DOHH2 (cell line): ENCODE measurements around the gene GOLGA6L2.
"Not testable (repeated sequence)": the region's sequence is repeated elsewhere in the genome, so short reads cannot be mapped to it uniquely, and the experiment has no call there.

Experiments used
- H3F3A ChIP-seq: fragments of 200-600 bp; sonication (generic), shearing (Covaris generic); 2 replicates; pipeline ENCODE4 v1.6.0; 2016; ENCODE audit warnings: antibody characterized with exemption, mild to moderate bottlenecking; ENCODE audit not compliant: control insufficient read depth, insufficient read depth
- H3K27ac ChIP-seq: fragments of 200-600 bp; sonication (generic); 2 replicates; pipeline ENCODE4 v1.5.1; 2014; ENCODE audit warnings: low read depth, mild to moderate bottlenecking, low read length, moderate library complexity
- H3K27me3 ChIP-seq: fragments of 200-600 bp; sonication (generic); 2 replicates; pipeline ENCODE4 v1.6.1; 2014; ENCODE audit warnings: mild to moderate bottlenecking, low read length, mixed read lengths; ENCODE audit not compliant: control insufficient read depth
- H3K36me3 ChIP-seq: fragments of 200-600 bp; sonication (generic); 2 replicates; pipeline ENCODE4 v1.6.1; 2014; ENCODE audit warnings: mild to moderate bottlenecking, low read length, moderate library complexity, mixed read lengths; ENCODE audit not compliant: control insufficient read depth
- H3K4me1 ChIP-seq: fragments of 200-600 bp; sonication (generic); 2 replicates; pipeline ENCODE4 v1.6.1; 2014; ENCODE audit warnings: mild to moderate bottlenecking, low read length, mixed read lengths; ENCODE audit not compliant: control insufficient read depth
- H3K4me2 ChIP-seq: fragments of 200-600 bp; sonication (generic); 2 replicates; pipeline ENCODE4 v1.6.0; 2014; ENCODE audit warnings: mild to moderate bottlenecking, low read length, moderate library complexity
- H3K4me3 ChIP-seq: fragments of 200-600 bp; sonication (generic); 2 replicates; pipeline ENCODE4 v1.5.1; 2014; ENCODE audit warnings: mild to moderate bottlenecking, low read length, mixed read lengths
- H3K79me2 ChIP-seq: fragments of 200-600 bp; sonication (generic); 2 replicates; pipeline ENCODE4 v1.6.1; 2014; ENCODE audit warnings: mild to moderate bottlenecking, low read length, mixed read lengths; ENCODE audit not compliant: control insufficient read depth
- H3K9me2 ChIP-seq: fragments of 200-600 bp; sonication (generic); replicated peaks from 2 replicates; pipeline ENCODE4 v1.6.1; 2014; ENCODE audit warnings: mild to moderate bottlenecking, low read length, mixed read lengths; ENCODE audit not compliant: control insufficient read depth
- H3K9me3 ChIP-seq: fragments of 200-600 bp; sonication (generic); 2 replicates; pipeline ENCODE4 v1.6.1; 2014; ENCODE audit warnings: antibody characterized with exemption, low read length, mixed read lengths; ENCODE audit not compliant: control insufficient read depth, insufficient read depth
- H4K20me1 ChIP-seq: fragments of 200-600 bp; sonication (generic); 2 replicates; pipeline ENCODE4 v1.6.0; 2014; ENCODE audit warnings: low read depth, mild to moderate bottlenecking, antibody characterized with exemption, low read length, moderate library complexity; ENCODE audit not compliant: control insufficient read depth, insufficient read depth
- CTCF ChIP-seq: fragments of 200-600 bp; sonication (generic); IDR thresholded peaks from one replicate; pipeline ENCODE4 v1.5.1; 2014; ENCODE audit warnings: antibody characterized with exemption, mild to moderate bottlenecking, low read depth, low read length; ENCODE audit not compliant: poor library complexity, severe bottlenecking
- EZH2phosphoT487 ChIP-seq: fragments of 200-600 bp; sonication (generic); IDR thresholded peaks from 2 replicates; pipeline ENCODE4 v1.6.1; 2017; ENCODE audit warnings: borderline replicate concordance, mild to moderate bottlenecking, antibody characterized with exemption, low read length, moderate library complexity, mixed read lengths

GOLGA6L2 gene

GRCh38 chr15:23415321-23415865 lies 31.6 kb downstream of the GOLGA6L2 start:
- Histone ChIP-seq H3K9me2 (no peaks in the 10 kb centered on the region), H3K79me2 (no peaks in the 10 kb centered on the region), H4K20me1 (no peaks in the 10 kb centered on the region), H3K36me3 (no peaks in the 10 kb centered on the region), H3K4me2 (no peak overlapping the region), H3K9me3 (no peaks in the 10 kb centered on the region), H3K4me1 (no peaks in the 10 kb centered on the region), H3K27ac (no peak overlapping the region), H3K4me3 (no peak overlapping the region), H3F3A (no peaks in the 10 kb centered on the region), H3K27me3 (no peaks in the 10 kb centered on the region)
- TF ChIP-seq EZH2phosphoT487 (no peak), CTCF (no peak)

GRCh38 chr15:23412881-23413600 lies 34.0 kb downstream of the GOLGA6L2 start:
- H3K79me2 ChIP-seq, H3K36me3 ChIP-seq, H3F3A ChIP-seq, H3K27me3 ChIP-seq, H3K4me2 ChIP-seq, H3K9me3 ChIP-seq, H3K4me1 ChIP-seq, H4K20me1 ChIP-seq, H3K9me2 ChIP-seq, H3K27ac ChIP-seq, H3K4me3 ChIP-seq: not testable (repeated sequence)

- Histone ChIP-seq H3K36me3 (no peaks in the 10 kb centered on the region), H3K4me1 (no peaks in the 10 kb centered on the region), H3K9me2 (no peaks in the 10 kb centered on the region), H3K4me2 (no peak overlapping the region), H3F3A (no peaks in the 10 kb centered on the region), H4K20me1 (no peaks in the 10 kb centered on the region), H3K4me3 (no peak overlapping the region), H3K79me2 (no peaks in the 10 kb centered on the region), H3K27me3 (no peaks in the 10 kb centered on the region), H3K27ac (no peak overlapping the region), H3K9me3 (no peaks in the 10 kb centered on the region)
- TF ChIP-seq EZH2phosphoT487 (no peak), CTCF (no peak)
Measured at GRCh38 chr15:23411841-23412240, 35.2 kb downstream of the GOLGA6L2 start.

GRCh38 chr15:23403550-23403949 lies 43.5 kb downstream of the GOLGA6L2 start:
- H3K79me2 ChIP-seq = no peaks in the 10 kb centered on the region
- H3F3A ChIP-seq = no peaks in the 10 kb centered on the region
- no peaks in the 10 kb centered on the region for H4K20me1 ChIP-seq
- no peak overlapping the region for H3K4me2 ChIP-seq
- H3K27me3 ChIP-seq = no peaks in the 10 kb centered on the region
- H3K4me1 ChIP-seq = no peaks in the 10 kb centered on the region
- no peaks in the 10 kb centered on the region for H3K9me2 ChIP-seq
- no peak overlapping the region for H3K27ac ChIP-seq
- H3K9me3 ChIP-seq = no peaks in the 10 kb centered on the region
- TF ChIP-seq EZH2phosphoT487 (no peak), CTCF (no peak)
- H3K36me3 ChIP-seq = no peaks in the 10 kb centered on the region
- no peak overlapping the region for H3K4me3 ChIP-seq
